Adipose tissue (tissue), 3 donors: Measurements from ENCODE around the gene ISYNA1. TPM values are rescaled to one million over a fixed set of nuclear protein-coding genes. Genes with fewer than 3 reads are reported as not detected.

Source experiments
- H3K27ac ChIP-seq: one replicate; pipeline ENCODE4 v1.5.1; 2013; ENCODE audit warnings: low read depth, low read length
- WGBS, 3 donors: extraction: QIAGEN DNeasy Blood & Tissue Kit; methylation state at CpG; one replicate each; pipeline ENCODE4 v1.1.7; 2013; 5-methylcytosine and 5-hydroxymethylcytosine counted together
- polyA plus RNA-seq, 3 donors: library from polyadenylated mRNA; stranded (reverse); fragments of 200-250 nt; gene quantifications; one replicate each; pipeline ENCODE4 v1.2.3, GENCODE V29; 2013
- donor health status: healthy with polysubstance abuse.
- donor health status: Bipolar disorder and iron deficiency.
- donor health status: healthy.

ISYNA1 gene
- polyA plus RNA-seq, 3 donors, result 18.3 to 55.6 (median 24.3) TPM

DNA sequence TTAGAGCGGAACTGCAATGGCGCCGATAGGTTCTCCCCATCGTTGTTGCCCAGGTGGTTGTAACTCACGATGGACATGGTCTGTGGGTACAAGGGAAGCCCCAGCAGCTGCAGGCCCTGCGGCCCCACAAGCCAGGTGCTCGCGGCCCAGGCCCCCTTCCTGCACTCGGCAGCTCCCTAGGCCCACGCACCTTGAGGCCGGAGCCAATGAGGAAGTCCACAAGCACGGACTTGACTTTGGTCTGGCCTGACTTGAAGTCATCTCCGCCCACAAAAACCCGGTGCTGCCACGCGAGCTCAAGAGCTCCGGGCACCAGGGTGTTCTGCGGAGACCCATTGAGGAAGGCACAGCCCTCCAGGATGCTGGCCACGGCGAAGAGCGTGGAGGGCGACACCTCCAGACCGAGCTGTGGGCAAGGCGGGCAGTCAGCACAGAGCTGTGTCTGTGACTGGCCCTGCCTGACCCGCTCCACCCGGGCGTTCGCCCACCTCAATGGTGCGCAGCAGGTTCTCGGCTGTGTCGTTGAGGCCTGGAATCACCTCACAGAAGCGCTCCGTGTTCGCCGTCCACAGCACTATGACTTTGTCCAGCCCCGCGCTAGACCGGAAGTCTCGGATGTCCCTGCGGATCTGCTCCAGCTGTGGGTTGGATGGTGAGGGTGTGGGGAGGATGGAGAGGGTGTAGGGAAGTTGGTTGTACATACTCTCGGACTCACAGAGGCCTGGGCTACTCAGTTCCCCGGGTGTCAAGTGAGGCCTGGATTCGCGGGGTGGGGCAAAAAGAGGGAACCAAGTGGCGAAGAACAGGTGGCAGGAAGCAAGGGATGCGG is 1.9 kb downstream of the ISYNA1 start:
- H3K27ac ChIP-seq, result no peak overlapping the region
- WGBS, 3 donors, result 86 to 89% (median 87%) methylated on average over 44 to 46 of the region's 46 CpGs

DNA sequence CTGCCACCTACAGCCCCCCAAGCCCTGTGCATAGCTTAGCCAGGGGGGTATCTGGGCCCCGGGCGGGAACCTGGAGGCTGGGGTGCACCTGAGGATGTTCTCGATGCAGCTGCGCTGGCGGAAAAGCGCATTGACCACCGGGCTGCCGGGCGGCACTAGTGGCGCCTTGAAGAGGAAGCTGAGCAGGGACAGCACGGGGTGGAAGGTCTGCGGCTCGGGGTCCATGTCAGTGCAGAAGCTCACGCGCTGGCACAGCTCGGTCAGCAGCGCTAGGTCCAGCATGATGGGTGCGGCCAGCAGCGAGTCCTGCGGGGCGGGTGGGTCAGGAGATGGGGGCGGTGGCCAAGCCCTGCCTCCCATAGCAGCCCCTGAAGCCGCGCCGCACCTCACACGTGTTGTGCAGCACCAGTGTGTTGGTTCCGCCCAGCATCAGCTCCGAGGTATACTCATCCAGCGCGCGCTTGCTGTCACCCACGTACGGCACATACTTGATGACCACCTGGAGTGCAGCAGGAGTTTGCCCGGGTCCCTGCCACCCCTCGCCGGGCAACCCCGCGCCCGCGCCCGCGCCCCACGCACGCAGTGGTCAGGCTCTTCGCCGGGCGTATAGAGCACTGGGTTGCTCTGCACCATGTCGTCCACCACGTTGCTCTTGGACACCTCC is 2.6 kb downstream of the ISYNA1 start:
- H3K27ac ChIP-seq, result no peak overlapping the region
- 94 to 96% (median 95%) methylated on average over 45 to 49 of the region's 49 CpGs for WGBS, 3 donors

DNA sequence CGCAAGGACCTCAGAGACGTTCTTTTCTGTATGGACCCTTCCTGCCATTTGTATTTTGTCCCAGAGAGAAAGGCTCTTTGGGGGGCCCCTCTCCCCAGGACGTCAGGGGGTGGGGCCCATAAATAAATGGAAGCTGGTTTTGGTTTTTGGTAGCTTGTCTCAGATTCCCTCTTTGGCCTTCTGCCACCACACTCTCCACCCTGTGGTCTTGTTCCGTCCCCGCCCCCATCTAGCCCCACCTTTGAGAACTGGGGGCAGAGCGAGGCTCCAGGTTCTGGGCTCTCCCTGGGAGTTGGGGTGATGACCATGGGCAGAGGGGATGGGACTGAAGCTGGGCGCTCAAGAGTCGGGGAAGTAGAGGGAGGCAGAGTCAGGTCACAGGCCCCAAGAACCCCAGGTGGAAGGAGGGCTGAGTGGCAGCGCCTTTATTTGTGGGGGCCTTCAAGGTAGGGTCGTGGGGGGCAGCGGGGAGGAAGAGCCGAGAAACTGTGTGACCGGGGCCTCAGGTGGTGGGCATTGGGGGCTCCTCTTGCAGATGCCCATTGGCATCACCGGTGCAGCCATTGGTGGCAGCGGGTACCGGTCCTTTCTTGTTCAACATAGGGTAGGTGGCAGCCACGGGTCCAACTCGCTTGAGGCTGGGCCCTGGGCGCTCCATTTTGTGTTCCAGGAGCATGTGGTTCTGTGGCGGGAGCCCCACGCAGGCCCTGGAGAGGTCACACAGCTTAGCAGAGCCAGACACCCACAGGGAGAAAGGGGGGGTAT is 3.3 kb downstream of the ISYNA1 start:
- WGBS, 3 donors, result 90 to 94% (median 91%) methylated on average over 20 to 21 of the region's 21 CpGs
- no peak overlapping the region for H3K27ac ChIP-seq

DNA sequence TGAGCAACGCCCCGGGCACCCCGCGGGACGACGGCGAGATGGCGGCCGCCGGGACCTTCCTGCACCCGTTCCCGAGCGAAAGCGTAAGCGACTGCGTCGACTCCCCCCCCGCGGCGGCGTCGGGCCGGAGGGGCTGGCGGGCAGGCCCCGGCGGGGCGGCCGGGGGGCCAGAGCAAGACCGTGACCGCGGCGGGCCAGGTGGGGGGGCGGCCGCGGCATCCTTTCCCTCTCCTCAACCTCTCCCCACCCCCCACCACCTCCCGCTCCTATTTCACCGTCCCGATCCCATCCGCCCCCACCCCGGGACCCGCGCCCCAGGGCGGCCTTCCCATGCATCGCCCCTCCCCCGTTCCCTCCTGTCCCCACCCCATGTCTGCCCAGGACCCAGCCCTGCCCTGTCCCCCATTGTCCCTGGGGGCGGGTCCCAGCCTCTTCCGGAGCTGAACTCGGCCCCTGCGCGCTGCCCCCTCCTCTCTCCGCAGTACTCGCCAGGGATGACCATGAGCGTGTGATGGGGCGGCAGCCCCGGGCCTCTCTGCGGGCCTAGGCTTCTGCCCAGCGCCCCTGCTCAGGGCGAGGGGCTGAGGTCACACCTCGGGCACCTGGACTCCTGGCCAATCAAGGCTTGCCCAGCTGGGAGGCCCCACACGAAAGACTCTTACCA is 4.1 kb downstream of the ISYNA1 start:
- 32 to 36% (median 33%) methylated on average over 29 to 60 of the region's 60 CpGs for WGBS, 3 donors

DNA sequence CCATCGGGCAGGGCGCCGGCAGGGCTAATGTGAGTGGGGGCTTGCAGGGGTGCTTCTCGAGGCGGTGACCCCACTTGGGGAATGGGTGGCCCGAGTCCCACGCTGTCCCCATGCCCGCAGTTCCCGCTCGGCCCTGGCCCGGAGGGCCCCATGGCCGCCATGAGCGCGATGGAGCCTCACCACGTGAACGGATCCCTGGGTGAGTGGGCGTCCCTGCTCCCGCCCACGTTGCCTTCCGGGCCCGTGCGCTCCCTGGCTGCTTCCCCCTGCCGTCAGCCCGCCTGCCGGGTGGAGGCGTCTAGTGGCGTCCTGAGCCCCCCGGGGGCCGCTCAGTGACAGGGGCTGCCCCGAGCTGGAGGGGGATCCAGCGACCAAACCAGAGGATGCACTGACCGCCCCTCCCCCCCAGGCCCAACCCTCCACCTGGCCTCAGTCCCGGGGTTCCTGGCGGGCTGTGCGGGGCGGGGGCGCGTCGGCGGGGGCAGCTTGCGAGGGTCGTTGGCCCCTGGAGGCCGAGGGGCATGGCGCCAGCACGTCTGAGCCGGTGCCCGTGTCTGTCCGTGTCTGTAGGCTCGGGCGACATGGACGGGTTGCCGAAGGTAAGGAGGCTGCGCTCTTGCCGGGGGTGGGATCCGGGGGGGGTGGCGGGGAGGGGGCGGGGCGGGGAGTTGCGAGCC is 4.8 kb downstream of the ISYNA1 start:
- 25 to 34% (median 31%) methylated on average over 45 to 59 of the region's 59 CpGs for WGBS, 3 donors
- H3K27ac ChIP-seq, result no peak overlapping the region

More for the DNA sequence above, 4.1 kb downstream of the ISYNA1 start:
- H3K27ac ChIP-seq, result no peak overlapping the region

DNA sequence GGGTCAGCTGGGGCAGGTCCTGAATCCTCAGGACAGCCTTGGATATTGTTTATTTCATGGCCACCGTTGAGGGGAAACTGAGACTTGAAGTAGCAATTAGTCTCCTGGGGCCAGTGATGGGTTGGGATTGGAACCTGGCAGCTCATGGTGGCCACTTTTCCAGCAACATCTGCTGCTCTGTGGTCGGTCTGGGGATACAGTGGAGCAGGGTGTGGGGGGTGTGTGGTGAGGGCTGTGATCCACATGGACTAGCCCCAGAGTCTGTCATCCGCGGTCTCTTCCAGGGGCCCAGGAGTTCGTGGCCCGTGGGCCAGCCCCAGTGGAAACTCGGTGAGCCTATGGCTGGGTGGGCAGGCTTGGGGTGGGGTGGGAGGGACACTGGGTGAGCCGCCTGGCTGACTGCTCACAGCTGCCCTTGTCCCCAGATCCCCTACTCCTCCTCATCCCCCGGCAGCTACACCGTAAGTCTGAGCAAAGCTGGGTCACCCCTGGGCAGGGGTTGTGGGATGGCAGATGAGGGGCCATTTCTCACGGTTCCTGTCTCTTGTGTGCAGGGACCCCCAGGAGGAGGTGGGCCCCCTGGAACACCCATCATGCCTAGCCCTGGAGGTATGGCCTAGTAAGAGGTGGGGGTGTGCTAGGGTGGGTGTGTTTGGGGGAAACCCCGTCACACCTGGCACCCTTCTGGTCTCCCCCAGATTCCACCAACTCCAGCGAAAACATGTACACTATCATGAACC is 5.5 kb downstream of the ISYNA1 start:
- 75 to 81% (median 80%) methylated on average over 13 of the region's 13 CpGs for WGBS, 3 donors
- H3K27ac ChIP-seq, result no peak overlapping the region

DNA sequence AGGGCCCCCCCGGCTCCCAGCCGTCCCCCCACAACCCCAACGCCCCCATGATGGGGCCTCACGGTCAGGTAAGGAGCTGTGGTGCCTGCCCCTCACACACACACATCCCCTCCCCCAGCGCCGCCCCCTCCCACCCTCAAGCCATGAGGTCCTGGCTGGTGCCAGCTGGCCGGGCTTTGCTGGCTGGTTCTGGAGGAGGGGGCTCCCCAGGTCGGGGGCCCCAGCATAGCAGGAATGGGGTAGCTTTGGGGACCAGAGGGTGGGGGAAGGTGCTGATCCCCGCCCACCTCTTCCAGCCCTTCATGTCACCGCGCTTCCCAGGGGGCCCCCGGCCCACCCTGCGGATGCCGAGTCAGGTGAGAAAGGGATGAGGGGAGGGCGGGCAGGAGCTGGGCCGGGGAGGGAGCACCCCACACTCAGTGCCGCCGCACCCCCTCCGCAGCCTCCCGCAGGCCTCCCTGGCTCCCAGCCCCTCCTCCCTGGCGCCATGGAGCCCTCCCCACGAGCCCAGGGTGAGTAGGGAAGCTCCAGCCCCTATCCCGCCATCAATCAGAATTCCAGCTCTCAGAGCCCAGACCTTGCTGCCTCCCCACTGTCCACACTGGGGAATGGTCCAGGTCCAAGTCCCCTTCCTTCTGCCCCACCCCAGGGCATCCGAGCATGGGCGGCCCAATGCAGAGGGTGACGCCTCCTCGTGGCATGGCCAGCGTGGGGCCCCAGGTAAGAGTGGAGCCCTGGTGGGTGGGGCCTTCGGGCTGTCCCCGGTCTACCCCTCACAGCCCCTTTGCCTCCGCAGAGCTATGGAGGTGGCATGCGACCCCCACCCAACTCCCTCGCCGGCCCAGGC is 6.4 kb downstream of the ISYNA1 start:
- WGBS, 3 donors, result 84 to 92% (median 90%) methylated on average over 27 to 34 of the region's 34 CpGs
- H3K27ac ChIP-seq, result no peak overlapping the region

DNA sequence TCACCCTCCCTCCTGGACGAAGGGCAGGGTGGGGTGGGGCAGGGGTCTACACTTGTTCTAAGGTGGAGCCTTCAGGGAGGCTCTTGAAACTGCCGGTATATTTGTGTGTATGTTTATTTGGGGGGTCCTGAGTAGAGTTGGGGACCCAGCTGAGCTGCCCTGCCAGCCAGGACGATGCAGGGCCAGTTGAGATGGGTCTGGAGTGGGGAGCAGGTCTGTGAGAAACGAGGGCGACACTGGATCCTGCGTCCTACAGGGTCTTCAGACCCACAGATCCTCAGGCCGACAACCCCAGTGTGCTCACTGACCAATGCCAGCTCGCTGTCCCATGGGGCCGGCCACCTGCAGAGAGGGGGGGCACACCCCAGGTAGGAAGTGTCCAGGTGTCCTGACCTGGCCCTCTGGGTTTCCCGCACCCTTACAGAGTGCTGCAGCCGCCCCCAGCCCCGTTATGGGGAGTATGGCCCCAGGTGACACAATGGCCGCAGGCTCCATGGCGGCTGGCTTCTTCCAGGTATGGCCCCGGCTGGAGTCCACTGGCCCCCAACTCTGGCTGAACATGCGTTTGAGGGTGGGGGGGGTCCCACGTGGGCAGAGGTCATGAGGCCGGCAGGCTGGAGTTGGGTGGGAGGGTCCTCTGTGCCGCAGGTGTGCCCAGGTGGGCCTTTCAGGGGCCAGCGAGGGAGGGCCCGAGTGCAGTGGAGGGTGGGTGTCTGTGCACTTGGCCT is 7.4 kb downstream of the ISYNA1 start:
- 89% methylated on average over 21 of the region's 21 CpGs for WGBS, 3 donors
- no peak overlapping the region for H3K27ac ChIP-seq

DNA sequence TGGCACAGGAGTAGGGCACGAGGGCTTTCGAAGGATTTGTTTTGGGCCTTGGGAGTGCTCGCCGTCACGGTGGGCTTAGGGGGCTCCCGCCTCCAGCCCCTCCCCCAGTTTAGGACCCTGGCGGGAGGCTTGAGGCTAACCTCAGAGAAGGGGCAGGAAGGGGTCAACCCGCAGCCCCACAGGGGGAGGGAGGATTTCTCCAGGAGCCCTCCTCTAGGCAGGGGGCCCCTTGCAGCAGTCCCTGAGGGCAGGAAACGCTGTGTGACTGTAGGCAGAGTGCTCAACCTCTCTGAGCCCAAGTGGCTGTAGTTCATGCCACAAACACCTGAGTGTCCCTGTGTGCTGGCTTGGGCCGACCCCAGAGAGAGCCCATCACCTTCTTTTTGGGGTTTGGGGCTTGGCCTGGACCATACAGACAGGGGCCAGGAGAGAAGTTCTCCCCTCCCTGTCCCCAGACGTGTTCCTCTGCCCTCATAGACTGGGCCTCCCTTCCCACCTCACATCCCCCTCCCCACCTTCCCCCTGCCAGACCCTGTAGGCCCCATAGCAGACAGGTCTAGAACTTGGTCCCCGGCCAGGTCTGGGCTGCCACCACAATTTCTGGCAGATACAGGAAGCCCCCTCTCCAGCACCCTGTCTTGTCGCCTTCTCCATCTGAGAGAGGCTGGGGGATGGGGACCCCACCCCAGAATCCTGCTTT is 8.1 kb downstream of the ISYNA1 start:
- no peak overlapping the region for H3K27ac ChIP-seq
- whole genome bisulfite sequencing, 3 donors, result 54 to 69% (median 61%) methylated on average over 13 of the region's 13 CpGs

DNA sequence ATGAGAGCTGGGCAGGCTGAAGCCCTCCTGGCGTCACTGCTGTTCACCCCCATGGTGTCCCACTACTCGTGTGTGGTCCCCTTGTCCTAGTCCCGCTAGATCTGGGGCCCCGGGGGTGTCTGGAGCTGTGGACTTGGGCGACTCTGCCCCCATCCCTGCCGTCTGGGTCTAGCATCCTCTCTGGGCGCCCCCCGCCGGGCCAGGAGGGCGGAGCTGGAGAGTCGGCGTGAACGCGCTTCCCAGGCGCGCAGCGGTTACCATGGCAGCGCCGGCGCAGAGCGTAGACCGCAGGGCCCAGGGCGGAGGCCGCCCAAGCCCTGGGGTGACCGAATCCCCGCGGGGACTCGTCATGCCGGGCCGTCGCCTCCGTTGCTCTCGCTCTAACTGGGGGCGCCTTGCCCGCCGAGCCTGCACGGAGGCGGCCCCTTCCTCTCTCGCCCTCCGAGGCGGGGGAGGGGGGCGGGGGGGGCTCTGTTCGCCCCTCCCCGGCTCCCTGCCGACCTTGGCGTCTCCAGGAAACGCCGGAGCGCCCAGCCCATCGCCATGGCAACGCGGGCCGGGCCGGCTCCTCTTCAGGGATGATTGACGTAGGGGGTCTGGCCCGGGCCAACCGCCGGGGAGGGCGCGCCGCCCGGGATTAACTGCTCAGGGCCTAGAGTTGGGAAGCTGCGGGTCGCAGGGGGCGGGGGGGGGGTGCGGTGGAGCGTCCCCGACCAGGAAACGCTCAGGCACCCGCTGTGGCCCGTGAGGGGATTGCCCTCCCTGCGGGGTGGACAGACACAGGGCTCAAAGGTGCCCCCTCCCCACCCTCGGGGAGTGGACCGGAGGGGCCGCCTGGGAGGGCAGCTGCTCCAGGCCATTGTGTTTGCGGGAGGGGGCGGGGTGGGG is 8.9 kb downstream of the ISYNA1 start:
- WGBS, 3 donors, result 26 to 39% (median 32%) methylated on average over 59 to 77 of the region's 77 CpGs
- H3K27ac ChIP-seq, result no peak overlapping the region

DNA sequence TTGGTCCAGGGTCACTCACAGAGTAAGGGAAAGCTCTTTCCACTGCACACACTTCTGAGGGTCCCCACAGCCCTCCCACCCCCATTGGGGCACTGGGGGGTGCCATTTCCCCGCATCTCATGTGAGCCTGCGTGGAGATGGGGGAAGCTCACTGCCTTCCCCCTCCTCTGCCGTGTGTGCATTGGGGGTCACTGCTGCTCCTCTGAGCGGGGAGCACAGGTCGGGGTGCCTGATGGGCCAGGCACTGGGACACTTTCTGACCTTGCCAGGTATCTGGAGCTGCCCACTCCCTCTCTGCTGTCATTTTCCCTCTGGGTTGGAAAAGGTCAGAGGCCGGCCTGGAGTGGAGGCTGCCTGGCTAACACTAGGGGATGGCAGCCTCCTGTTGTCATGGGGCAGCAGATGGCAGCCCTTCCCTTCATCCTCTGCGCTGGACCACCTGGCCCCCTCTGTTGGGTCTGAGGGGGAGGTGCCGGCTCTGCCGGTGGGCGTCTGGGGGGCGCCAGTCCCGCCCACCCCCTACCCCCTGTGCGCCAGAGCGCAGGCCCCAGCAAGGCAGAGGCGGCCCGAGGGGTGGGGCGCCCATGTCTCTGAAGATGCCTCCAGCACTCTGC is 9.7 kb downstream of the ISYNA1 start:
- WGBS, 3 donors, result 77 to 84% (median 78%) methylated on average over 15 to 17 of the region's 17 CpGs
- H3K27ac ChIP-seq, result no peak overlapping the region

DNA sequence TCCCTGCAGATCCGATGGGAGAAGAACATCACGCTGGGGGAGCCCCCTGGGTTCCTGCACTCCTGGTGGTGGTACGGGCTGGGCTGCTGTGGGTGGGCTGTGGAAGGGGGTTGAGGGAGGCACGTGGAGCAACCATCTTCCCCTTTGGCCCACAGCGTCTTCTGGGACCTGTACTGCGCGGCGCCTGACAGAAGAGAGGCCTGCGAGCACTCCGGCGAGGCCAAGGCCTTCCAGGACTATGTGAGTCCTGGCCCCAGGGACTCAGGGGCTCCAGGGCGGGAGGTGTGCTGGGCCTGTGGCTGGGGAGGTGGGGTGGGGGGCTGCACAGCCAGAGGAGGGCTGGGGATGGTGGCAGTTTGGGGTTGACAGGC is 10.2 kb downstream of the ISYNA1 start:
- 81 to 93% (median 81%) methylated on average over 11 to 12 of the region's 12 CpGs for WGBS, 3 donors
- H3K27ac ChIP-seq, result no peak overlapping the region

DNA sequence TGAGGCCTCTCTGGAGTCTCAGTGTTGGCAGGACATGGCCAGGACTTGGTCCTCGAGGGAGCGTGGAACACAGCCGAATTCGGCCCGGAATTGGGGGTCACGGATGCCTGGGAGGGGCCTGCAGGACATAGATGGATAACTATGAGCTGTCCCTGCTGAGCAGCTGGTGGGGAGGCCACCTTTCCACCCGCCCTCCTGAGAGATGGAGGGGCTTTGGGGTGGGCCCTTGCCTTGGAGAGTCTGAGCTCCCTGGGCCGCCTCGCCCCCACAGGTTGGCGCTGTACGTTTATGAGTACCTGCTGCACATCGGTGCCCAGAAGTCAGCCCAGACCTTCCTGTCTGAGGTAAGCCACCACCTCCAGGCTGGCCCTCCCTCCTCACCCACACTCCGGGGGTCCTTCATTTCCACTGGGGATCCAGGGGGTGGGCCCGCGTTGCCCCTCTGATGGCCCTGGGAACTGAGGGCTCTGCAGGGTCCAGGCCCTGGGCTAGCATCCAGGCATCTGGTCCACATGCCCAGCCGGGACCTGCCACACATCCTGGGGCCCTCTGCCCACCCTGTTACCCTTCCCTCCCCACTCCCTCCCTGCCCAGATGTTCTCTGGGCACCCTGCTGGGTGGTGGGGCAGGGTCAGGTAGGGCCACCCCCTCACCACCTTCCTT is 10.7 kb downstream of the ISYNA1 start:
- no peak overlapping the region for H3K27ac ChIP-seq
- WGBS, 3 donors, result 72 to 85% (median 73%) methylated on average over 15 to 16 of the region's 16 CpGs

DNA sequence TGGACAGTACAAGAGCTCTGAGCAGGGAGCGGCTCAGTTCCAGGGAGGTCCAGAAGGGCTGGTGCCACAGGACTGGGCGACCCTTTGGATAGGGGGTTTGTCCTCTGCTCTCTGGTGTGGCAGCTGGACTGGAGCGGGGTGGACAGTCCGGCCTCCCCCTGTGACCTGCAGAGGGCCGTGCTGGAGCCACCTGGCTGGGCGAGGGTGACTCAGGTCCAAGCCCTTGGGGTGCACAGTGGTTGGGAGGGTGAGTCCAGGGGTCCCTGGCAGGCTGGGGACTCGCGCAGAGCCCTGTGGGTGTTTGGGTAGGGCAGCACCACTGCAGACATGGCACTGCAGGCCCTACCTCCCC is 11.5 kb downstream of the ISYNA1 start:
- no peak overlapping the region for H3K27ac ChIP-seq
- 81 to 86% (median 83%) methylated on average over 8 of the region's 8 CpGs for WGBS, 3 donors
